PC-3 (cell line): ENCODE measurements around the gene LAMB4. TPM values are rescaled to one million over a fixed set of nuclear protein-coding genes. Genes with fewer than 3 reads are reported as not detected.

Source experiments
- ATAC-seq: fragments of 200-7000 bp; cut with Tn5 transposase; 2 replicates; pipeline ENCODE4 v1.9.1; 2020; ENCODE audit warnings: mild to moderate bottlenecking, moderate library complexity
- BruUV-seq: library from RNA; stranded (reverse); fragments of 400-500 nt; replicated peaks from 2 replicates; lab custom pipeline; 2021; lab: Mats Ljungman, UMichigan
- CTCF ChIA-PET: fragments of 300-600 bp; sonication (Branson Sonifier 250); formaldehyde crosslinking; loops from one replicate; lab custom pipeline; 2022; ENCODE audit warnings: antibody characterized with exemption; lab: Charles Lee
- POLR2A ChIA-PET: fragments of 300-600 bp; sonication (Branson Sonifier 250); formaldehyde crosslinking; loops from one replicate; lab custom pipeline; 2022; ENCODE audit warnings: antibody characterized with exemption; ENCODE audit not compliant: unreplicated experiment; lab: Charles Lee
- DNase-seq: peaks from one replicate; pipeline ENCODE4 v3.0.0-alpha.2; 2015
- H2AFZ ChIP-seq: fragments of 300-600 bp; sonication (generic); 2 replicates; pipeline ENCODE4 v1.6.0; 2016; ENCODE audit warnings: antibody characterized with exemption, low read length
- H3F3A ChIP-seq: fragments of 300-600 bp; sonication (generic); one replicate; pipeline ENCODE4 v1.6.0; 2017; ENCODE audit warnings: antibody characterized with exemption, low read length, control low read depth, mild to moderate bottlenecking; ENCODE audit not compliant: unreplicated experiment
- H3K27ac ChIP-seq: fragments of 300-600 bp; sonication (generic); 2 replicates; pipeline ENCODE4 v1.5.1; 2016; ENCODE audit warnings: mild to moderate bottlenecking, low read length
- H3K27me3 ChIP-seq: fragments of 300-600 bp; sonication (generic); 2 replicates; pipeline ENCODE4 v1.6.1; 2016; ENCODE audit warnings: low read length, mixed read lengths
- H3K36me3 ChIP-seq: fragments of 300-600 bp; sonication (generic); 2 replicates; pipeline ENCODE4 v1.6.1; 2016; ENCODE audit warnings: low read depth, mixed run types, low read length, mixed read lengths
- H3K4me1 ChIP-seq: fragments of 300-600 bp; sonication (generic); 2 replicates; pipeline ENCODE4 v1.5.1; 2016; ENCODE audit warnings: low read length; ENCODE audit not compliant: insufficient read depth
- H3K4me2 ChIP-seq: fragments of 300-600 bp; sonication (generic); 2 replicates; pipeline ENCODE4 v1.6.0; 2016; ENCODE audit warnings: low read length
- H3K4me3 ChIP-seq: fragments of 300-600 bp; sonication (generic); 2 replicates; pipeline ENCODE4 v1.5.1; 2016; ENCODE audit warnings: mild to moderate bottlenecking, low read length, mixed read lengths
- H3K79me2 ChIP-seq: fragments of 300-600 bp; sonication (generic); 2 replicates; pipeline ENCODE4 v1.6.1; 2017; ENCODE audit warnings: low read length, mixed read lengths
- H3K9ac ChIP-seq: fragments of 300-600 bp; sonication (generic); 2 replicates; pipeline ENCODE4 v1.6.0; 2016; ENCODE audit warnings: mild to moderate bottlenecking, low read length
- H3K9me2 ChIP-seq: fragments of 300-600 bp; sonication (generic); replicated peaks from 2 replicates; pipeline ENCODE4 v1.6.1; 2016; ENCODE audit warnings: mixed run types, low read length, mixed read lengths
- H3K9me3 ChIP-seq: fragments of 300-600 bp; sonication (generic); 2 replicates; pipeline ENCODE4 v1.6.1; 2016; ENCODE audit warnings: low read length, mixed read lengths
- H4K20me1 ChIP-seq: fragments of 300-600 bp; sonication (generic); 2 replicates; pipeline ENCODE4 v1.6.1; 2016; ENCODE audit warnings: low read length, mixed read lengths
- EZH2 ChIP-seq: fragments of 300-600 bp; sonication (generic); IDR thresholded peaks from one replicate; pipeline ENCODE4 v1.6.1; 2017; ENCODE audit warnings: antibody characterized with exemption, mild to moderate bottlenecking, low read length; ENCODE audit not compliant: unreplicated experiment
- EZH2phosphoT487 ChIP-seq: fragments of 300-600 bp; sonication (generic); IDR thresholded peaks from 2 replicates; pipeline ENCODE4 v1.6.1; 2018; ENCODE audit warnings: mild to moderate bottlenecking, antibody characterized with exemption, low read length, borderline replicate concordance
- intact Hi-C: fragments of 100-400 bp; cut with micrococcal nuclease; formaldehyde crosslinking; loops from 2 replicates; pipeline ENCODE4 v1.9.0; 2023
- total RNA-seq: library from RNA; depleted of rRNA; stranded (reverse); fragments of >200 nt; gene quantifications from 2 replicates; pipeline ENCODE4 v1.2.3, GENCODE V29; 2014
- TF ChIP-seq, protein P1 (sequence below): fragments of 300-600 bp; sonication (generic); conservative IDR thresholded peaks from 2 replicates; pipeline ENCODE4 v1.5.1; 2017; ENCODE audit warnings: antibody characterized with exemption, low read depth, mild to moderate bottlenecking, low read length

Gene LAMB4
- total RNA-seq, 1 experiment from 2014 or later = 0.04 TPM

DNA sequence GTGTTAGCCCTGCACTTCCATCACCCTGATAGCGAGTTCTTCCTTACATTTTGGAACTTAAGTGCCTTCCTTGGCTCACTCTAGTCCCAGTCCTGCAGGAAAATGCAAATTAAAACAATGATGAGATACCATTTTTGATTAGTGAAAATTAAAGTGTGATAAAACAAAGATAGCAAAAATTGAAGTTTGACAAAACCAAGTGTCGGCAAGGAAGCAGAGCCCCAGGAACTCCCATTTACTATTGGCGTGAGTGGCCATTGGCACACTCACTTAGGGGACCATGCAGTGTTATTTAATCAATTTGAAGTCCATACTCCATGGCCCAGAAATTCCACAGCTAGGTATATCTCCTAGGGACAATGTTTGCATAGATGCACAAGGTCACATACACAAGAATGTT lies 28.4 kb downstream of the LAMB4 start:
- Histone ChIP-seq H3K79me2 (no peaks in the 10 kb centered on the region), H3K9ac (no peak overlapping the region), H3K4me1 (peaks cover 7% of the 10 kb centered on the region; the same call in 1 of the 2 replicates), H3K9me3 (no peaks in the 10 kb centered on the region), H4K20me1 (no peaks in the 10 kb centered on the region), H3K27ac (no peak overlapping the region), H3K36me3 (no peaks in the 10 kb centered on the region), H3K4me2 (no peak overlapping the region), H2AFZ (no peak overlapping the region), H3K27me3 (no peaks in the 10 kb centered on the region), H3K9me2 (no peaks in the 10 kb centered on the region), H3K4me3 (no peak overlapping the region), H3F3A (no peaks in the 10 kb centered on the region)
- intact Hi-C loops = no loop called here
- ATAC-seq = no peak
- BruUV-seq = no TSS peak
- ChIA-PET CTCF (no interaction called here), POLR2A (no interaction called here)
- TF ChIP-seq EZH2 = no peak
- TF ChIP-seq, protein P1, sequence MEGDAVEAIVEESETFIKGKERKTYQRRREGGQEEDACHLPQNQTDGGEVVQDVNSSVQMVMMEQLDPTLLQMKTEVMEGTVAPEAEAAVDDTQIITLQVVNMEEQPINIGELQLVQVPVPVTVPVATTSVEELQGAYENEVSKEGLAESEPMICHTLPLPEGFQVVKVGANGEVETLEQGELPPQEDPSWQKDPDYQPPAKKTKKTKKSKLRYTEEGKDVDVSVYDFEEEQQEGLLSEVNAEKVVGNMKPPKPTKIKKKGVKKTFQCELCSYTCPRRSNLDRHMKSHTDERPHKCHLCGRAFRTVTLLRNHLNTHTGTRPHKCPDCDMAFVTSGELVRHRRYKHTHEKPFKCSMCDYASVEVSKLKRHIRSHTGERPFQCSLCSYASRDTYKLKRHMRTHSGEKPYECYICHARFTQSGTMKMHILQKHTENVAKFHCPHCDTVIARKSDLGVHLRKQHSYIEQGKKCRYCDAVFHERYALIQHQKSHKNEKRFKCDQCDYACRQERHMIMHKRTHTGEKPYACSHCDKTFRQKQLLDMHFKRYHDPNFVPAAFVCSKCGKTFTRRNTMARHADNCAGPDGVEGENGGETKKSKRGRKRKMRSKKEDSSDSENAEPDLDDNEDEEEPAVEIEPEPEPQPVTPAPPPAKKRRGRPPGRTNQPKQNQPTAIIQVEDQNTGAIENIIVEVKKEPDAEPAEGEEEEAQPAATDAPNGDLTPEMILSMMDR = no peak
- no peak for TF ChIP-seq EZH2phosphoT487
- no peak for DNase-seq

DNA sequence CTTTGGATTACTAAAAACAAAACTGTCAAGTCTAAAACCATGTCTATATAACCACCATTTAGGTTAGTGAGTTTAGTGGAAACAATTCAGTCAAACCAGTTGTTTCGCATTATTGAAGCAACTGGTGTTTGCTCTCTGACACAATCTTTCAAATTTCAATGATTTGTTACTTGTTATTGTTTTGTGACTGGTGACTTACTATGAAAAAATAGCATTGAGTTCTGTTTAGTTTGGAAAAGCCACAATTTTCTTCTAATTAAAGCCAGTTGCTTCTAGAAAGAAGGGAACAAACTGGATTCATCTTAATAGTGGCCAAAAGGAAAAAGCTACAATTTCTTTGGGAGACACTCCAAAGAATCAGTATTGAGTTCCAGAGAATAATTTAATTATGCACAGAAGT lies 30.4 kb downstream of the LAMB4 start:
- Histone ChIP-seq H3F3A (no peaks in the 10 kb centered on the region), H3K79me2 (no peaks in the 10 kb centered on the region), H3K27ac (no peak overlapping the region), H3K4me3 (no peak overlapping the region), H3K4me1 (peaks cover 22% of the 10 kb centered on the region), H2AFZ (no peak overlapping the region), H4K20me1 (no peaks in the 10 kb centered on the region), H3K27me3 (no peaks in the 10 kb centered on the region), H3K36me3 (no peaks in the 10 kb centered on the region), H3K9me3 (no peaks in the 10 kb centered on the region), H3K4me2 (peak overlapping the region; percentile 37), H3K9me2 (no peaks in the 10 kb centered on the region), H3K9ac (no peak overlapping the region)
- TF ChIP-seq EZH2 (no peak), EZH2phosphoT487 (no peak)
- TF ChIP-seq, protein P1 = no peak
- ChIA-PET CTCF (no interaction called here), POLR2A (no interaction called here)
- DNase-seq = peak; percentile 59
- BruUV-seq = no TSS peak
- intact Hi-C loops = loop anchor here (5.0 to 10.0 kb wide), 3 partner anchors 117 to 205 kb away; partner anchors contain the start of gene DLD
- ATAC-seq = no peak

DNA sequence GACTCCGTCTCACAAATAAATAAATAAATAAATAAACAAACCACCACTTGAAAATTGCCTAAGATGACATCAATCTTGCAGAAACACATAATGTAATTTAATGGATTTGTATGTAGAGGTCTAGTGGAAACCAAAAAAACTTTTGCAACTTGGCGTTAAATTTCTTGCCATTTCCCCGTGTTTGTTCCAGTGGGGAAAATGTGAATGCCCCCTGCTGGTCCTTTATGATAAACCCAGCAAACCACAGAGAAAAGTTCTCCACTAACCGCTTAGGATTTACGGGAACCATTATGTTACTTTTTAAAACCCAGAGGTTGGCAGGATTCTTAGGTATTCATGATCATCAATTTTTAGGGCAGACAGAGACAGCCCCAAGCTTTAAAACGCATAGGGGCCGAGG lies 32.5 kb downstream of the LAMB4 start:
- CTCF ChIA-PET = no interaction called here
- intact Hi-C loops = loop anchor here (1.0 to 10.0 kb wide), 5 partner anchors 69 to 203 kb away; partner anchors contain the start of gene DLD
- H3K4me3 ChIP-seq = no peak overlapping the region
- BruUV-seq = no TSS peak
- peak; percentile 13; the same call in 1 of the 2 replicates for ATAC-seq
- H3K4me2 ChIP-seq = no peak overlapping the region
- no peaks in the 10 kb centered on the region for H3K9me3 ChIP-seq
- H3K36me3 ChIP-seq = no peaks in the 10 kb centered on the region
- H3K4me1 ChIP-seq = peaks cover 27% of the 10 kb centered on the region
- DNase-seq = peak; percentile 59
- no peak overlapping the region for H3K9ac ChIP-seq
- peak overlapping the region; percentile 51 for H2AFZ ChIP-seq
- H3K79me2 ChIP-seq = no peaks in the 10 kb centered on the region
- TF ChIP-seq, protein P1 = peak; percentile 73
- TF ChIP-seq EZH2phosphoT487 = no peak
- no peaks in the 10 kb centered on the region for H3K27me3 ChIP-seq
- H4K20me1 ChIP-seq = no peaks in the 10 kb centered on the region
- H3K9me2 ChIP-seq = no peaks in the 10 kb centered on the region
- POLR2A ChIA-PET = no interaction called here
- H3F3A ChIP-seq = no peaks in the 10 kb centered on the region
- H3K27ac ChIP-seq = no peak overlapping the region
